Measurements from ENCODE around the gene ELOF1.

ELOF1 gene

DNA sequence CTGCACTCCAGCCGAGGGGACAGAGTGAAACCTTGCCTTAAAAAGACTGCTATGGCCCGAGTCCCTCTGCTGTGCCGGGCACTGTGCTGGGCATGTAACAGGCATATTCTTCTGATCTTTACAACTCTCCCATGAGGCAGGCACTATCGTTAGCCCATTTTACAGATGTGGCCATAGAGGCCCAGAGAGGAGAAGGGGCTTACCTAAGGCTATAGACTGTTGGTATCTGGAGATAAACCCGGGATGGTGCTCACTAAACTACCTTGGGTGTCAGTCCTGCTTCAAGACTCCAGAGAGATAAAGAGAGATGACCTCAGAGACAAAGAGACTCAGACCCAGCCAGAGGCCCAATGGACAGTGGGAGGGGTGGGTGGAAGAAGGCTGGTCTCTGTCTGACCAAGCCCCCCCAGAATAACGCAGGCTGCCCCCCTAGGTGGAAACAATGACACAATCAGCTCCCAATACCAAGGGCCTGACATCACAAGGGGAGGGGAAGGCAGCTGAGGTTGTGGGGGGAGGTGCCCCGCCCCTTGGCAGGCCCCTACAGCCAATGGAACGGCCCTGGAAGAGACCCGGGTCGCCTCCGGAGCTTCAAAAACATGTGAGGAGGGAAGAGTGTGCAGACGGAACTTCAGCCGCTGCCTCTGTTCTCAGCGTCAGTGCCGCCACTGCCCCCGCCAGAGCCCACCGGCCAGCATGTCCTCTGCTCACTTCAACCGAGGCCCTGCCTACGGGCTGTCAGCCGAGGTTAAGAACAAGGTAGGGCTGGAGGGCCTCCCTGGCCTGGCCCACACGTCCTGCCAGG is 20.6 kb downstream of the ELOF1 start, which contains the start of gene CNN1:
Gene CNN1 (plus strand): TSS at position 620 of the 805 bp plus-strand sequence. CDS start 77 bp downstream, at position 697.
- no peaks in the 10 kb centered on the region for H3K36me3 ChIP-seq (ENCODE audit: control insufficient read depth in 4 of 4, insufficient read depth in 4 of 4, low read length in 3 of 4)
- no peak within 1 kb of the TSS for H3K27ac ChIP-seq (ENCODE audit: insufficient read depth in 1 of 2, low read depth in 1 of 2, low read length in 2 of 2, poor library complexity in 1 of 2, severe bottlenecking in 2 of 2)
- peaks cover 0 to 39% (median 10%) of the 10 kb centered on the region in 5 experiments for H3K27me3 ChIP-seq (replicated peaks in 2 of 5; ENCODE audit: control insufficient read depth in 4 of 5, insufficient read depth in 5 of 5, low read length in 4 of 5)
- peaks cover 2 to 14% (median 8%) of the 10 kb centered on the region in 4 experiments for H3K4me1 ChIP-seq (ENCODE audit: control extremely low read depth in 1 of 4, control insufficient read depth in 4 of 4, insufficient read depth in 4 of 4, low read length in 3 of 4)
- 17% methylated on average over 17 of the region's 21 CpGs for WGBS (ENCODE audit: insufficient coverage)
- peak; percentile 31 to 72 (median 52) for DNase-seq
- H3K9me3 ChIP-seq (ENCODE audit: control extremely low read depth in 1 of 5, control insufficient read depth in 4 of 5, insufficient read depth in 2 of 5, low read depth in 1 of 5, low read length in 4 of 5): no peaks in the 10 kb centered on the region
- peak within 1 kb of the TSS in 1 of 7 experiments; percentile 11 for H3K4me3 ChIP-seq (ENCODE audit: control insufficient read depth in 1 of 7, extremely low read depth in 1 of 7, insufficient read depth in 4 of 7, low read depth in 2 of 7, low read length in 6 of 7)
- ChIA-PET CTCF (interaction anchor here (0.7 kb wide), 1 partner anchor 20 kb away, joined by 3 read pairs; the partner anchor contains the start of gene ELOF1), POLR2A (interaction anchor here (0.5 to 0.6 kb wide), 3 partner anchors 9 to 42 kb away, joined by 3 to 4 read pairs (median 3); partner anchors contain the start of gene ECSIT)

DNA sequence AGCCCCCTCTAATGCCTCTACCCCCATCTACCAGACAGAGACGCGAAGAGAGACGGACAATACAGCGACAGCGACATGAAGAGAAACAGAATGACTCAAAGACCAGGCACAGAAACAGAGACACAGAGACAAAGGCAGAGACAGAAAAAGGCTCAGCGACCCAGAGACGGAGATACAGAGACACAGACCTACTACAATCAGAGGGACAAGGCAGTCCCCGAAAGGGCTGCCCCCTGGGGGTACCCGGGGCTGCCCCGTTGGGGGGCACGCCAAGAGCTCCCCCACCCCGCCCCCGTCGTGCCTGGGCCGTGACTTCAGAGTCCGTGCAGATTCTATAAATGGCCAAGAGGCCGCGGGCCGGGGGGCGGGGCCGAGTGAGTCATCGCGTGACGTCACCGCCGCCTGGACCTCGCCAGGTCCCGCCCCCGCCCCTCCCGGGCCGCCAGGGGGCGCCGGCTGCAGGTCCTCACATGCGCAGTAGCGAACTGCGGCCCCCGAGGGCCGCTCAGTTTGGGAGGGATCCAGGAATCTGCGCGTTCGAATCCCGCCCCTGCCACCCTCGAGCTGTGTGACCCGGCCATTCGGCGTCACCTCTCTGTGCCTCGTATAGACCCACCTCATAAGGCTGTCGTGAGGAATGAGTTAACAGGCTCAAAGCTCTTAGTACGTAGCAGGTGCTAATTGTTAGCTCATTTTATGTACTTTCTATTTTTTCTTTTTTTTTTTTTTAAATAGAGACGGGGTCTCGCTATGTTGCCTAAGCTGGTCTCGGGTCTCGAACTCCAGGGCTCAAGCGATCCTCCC is 23.0 kb downstream of the ELOF1 start:
- 14% methylated on average over 49 of the region's 54 CpGs for WGBS (ENCODE audit: insufficient coverage)

DNA sequence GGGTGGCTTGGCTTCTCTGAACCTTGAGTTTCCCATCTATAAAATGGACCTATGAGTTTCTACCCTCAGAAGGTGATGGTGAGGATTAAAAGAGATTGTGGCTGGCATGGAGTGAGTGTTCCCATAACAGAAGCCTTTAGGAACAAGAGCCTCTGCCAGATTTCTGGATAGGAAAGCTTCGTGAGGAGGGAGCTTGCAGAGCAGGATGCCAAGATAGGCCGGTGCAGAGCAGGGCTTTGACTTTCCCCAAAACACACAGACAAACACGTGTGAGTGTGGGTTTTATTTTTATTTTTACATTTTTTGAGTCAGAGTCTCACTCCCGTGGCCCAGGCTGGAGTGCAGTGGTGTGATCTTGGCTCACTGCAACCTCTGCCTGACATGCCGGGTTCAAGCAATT is 24.1 kb downstream of the ELOF1 start:
- Histone ChIP-seq H3K4me3 (ENCODE audit: control insufficient read depth in 1 of 7, extremely low read depth in 1 of 7, insufficient read depth in 4 of 7, low read depth in 2 of 7, low read length in 6 of 7) (no peak overlapping the region), H3K27ac (ENCODE audit: insufficient read depth in 1 of 2, low read depth in 1 of 2, low read length in 2 of 2, poor library complexity in 1 of 2, severe bottlenecking in 2 of 2) (no peak overlapping the region), H3K9me3 (ENCODE audit: control extremely low read depth in 1 of 5, control insufficient read depth in 4 of 5, insufficient read depth in 2 of 5, low read depth in 1 of 5, low read length in 4 of 5) (no peaks in the 10 kb centered on the region), H3K27me3 (replicated peaks in 2 of 5; ENCODE audit: control insufficient read depth in 4 of 5, insufficient read depth in 5 of 5, low read length in 4 of 5) (peaks cover 0 to 26% (median 7%) of the 10 kb centered on the region in 5 experiments), H3K4me1 (ENCODE audit: control extremely low read depth in 1 of 4, control insufficient read depth in 4 of 4, insufficient read depth in 4 of 4, low read length in 3 of 4) (peaks cover 2 to 14% (median 8%) of the 10 kb centered on the region in 4 experiments), H3K36me3 (ENCODE audit: control insufficient read depth in 4 of 4, insufficient read depth in 4 of 4, low read length in 3 of 4) (no peaks in the 10 kb centered on the region)
- ChIA-PET CTCF (no interaction called here), POLR2A (no interaction called here)
- no peak for DNase-seq
- 91% methylated on average over 3 of the region's 5 CpGs for WGBS (ENCODE audit: insufficient coverage)

More for the DNA sequence above, 23.0 kb downstream of the ELOF1 start:
- POLR2A ChIA-PET: interaction anchor here (0.6 kb wide), 2 partner anchors 17 to 52 kb away, joined by 3 read pairs; no protein-coding TSS in a partner anchor
- peaks cover 0 to 36% (median 8%) of the 10 kb centered on the region in 5 experiments for H3K27me3 ChIP-seq (replicated peaks in 2 of 5; ENCODE audit: control insufficient read depth in 4 of 5, insufficient read depth in 5 of 5, low read length in 4 of 5)
- CTCF ChIA-PET: interaction anchor here (0.6 to 2.0 kb wide), 9 partner anchors 9 to 1934 kb away, joined by 3 to 8 read pairs (median 4); partner anchors contain the start of gene ELOF1
- peak overlapping the region in 1 of 2 experiments; percentile 29 for H3K27ac ChIP-seq (ENCODE audit: insufficient read depth in 1 of 2, low read depth in 1 of 2, low read length in 2 of 2, poor library complexity in 1 of 2, severe bottlenecking in 2 of 2)
- H3K4me1 ChIP-seq (ENCODE audit: control extremely low read depth in 1 of 4, control insufficient read depth in 4 of 4, insufficient read depth in 4 of 4, low read length in 3 of 4): peaks cover 2 to 14% (median 8%) of the 10 kb centered on the region in 4 experiments
- H3K36me3 ChIP-seq (ENCODE audit: control insufficient read depth in 4 of 4, insufficient read depth in 4 of 4, low read length in 3 of 4): no peaks in the 10 kb centered on the region
- H3K9me3 ChIP-seq (ENCODE audit: control extremely low read depth in 1 of 5, control insufficient read depth in 4 of 5, insufficient read depth in 2 of 5, low read depth in 1 of 5, low read length in 4 of 5): no peaks in the 10 kb centered on the region
- peak overlapping the region in 6 of 7 experiments; percentile 13 to 57 (median 33) for H3K4me3 ChIP-seq (ENCODE audit: control insufficient read depth in 1 of 7, extremely low read depth in 1 of 7, insufficient read depth in 4 of 7, low read depth in 2 of 7, low read length in 6 of 7)
- peak; percentile 83 to 88 (median 87) for DNase-seq

DNA sequence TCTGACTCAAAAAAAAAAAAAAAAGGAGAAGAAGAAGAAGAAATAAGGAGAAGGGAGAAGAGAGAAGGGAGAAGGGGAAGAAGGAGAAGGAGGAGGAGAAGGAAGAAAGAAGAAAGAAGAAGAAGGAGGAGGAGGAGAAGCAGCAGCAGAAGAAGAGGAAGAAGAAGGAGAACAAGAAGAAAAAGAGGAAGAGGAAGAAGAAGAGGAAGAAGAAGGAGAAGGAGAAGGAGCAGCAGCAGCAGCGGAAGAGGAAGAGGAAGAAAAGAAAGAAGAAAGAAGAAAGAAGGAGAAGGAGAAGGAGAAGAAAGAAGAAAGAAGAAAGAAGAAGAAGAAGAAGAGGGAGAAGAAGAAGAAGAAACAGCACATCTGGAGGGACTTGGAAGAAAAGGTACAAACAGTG is 24.5 kb downstream of the ELOF1 start:
- Histone ChIP-seq H3K4me3 (ENCODE audit: control insufficient read depth in 1 of 7, extremely low read depth in 1 of 7, insufficient read depth in 4 of 7, low read depth in 2 of 7, low read length in 6 of 7) (no peak overlapping the region), H3K27me3 (replicated peaks in 2 of 5; ENCODE audit: control insufficient read depth in 4 of 5, insufficient read depth in 5 of 5, low read length in 4 of 5) (peaks cover 0 to 21% (median 7%) of the 10 kb centered on the region in 5 experiments), H3K27ac (ENCODE audit: insufficient read depth in 1 of 2, low read depth in 1 of 2, low read length in 2 of 2, poor library complexity in 1 of 2, severe bottlenecking in 2 of 2) (no peak overlapping the region), H3K36me3 (ENCODE audit: control insufficient read depth in 4 of 4, insufficient read depth in 4 of 4, low read length in 3 of 4) (no peaks in the 10 kb centered on the region), H3K4me1 (ENCODE audit: control extremely low read depth in 1 of 4, control insufficient read depth in 4 of 4, insufficient read depth in 4 of 4, low read length in 3 of 4) (peaks cover 2 to 14% (median 8%) of the 10 kb centered on the region in 4 experiments), H3K9me3 (ENCODE audit: control extremely low read depth in 1 of 5, control insufficient read depth in 4 of 5, insufficient read depth in 2 of 5, low read depth in 1 of 5, low read length in 4 of 5) (no peaks in the 10 kb centered on the region)
- 17% methylated on average over 1 of the region's 1 CpG for WGBS (ENCODE audit: insufficient coverage)
- POLR2A ChIA-PET: no interaction called here
- CTCF ChIA-PET: no interaction called here
- no peak for DNase-seq

DNA sequence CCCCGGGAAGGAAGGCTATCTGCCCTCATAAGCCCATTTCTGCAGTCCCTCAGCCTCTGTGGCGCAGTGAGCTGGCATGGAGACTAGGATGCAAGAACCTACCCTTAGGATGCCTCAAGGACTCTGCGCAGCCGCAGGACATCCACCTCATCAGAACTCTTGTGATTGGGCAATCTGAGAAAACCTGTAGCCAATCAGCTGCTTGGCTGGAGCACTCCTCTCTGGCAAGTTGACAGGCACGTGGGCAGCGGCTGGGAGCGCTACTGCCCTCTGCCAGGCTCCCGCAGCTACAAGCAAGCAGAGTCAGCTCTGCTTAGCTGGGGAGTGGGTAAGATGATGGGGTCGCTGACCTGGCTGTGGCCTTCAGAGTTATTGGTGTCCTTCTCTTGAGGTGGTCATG is 28.6 kb downstream of the ELOF1 start:
- ChIA-PET POLR2A (interaction anchor here (0.6 kb wide), 1 partner anchor 115 kb away, joined by 3 read pairs; no protein-coding TSS in a partner anchor), CTCF (no interaction called here)
- no peak overlapping the region for H3K27ac ChIP-seq (ENCODE audit: insufficient read depth in 1 of 2, low read depth in 1 of 2, low read length in 2 of 2, poor library complexity in 1 of 2, severe bottlenecking in 2 of 2)
- no peaks in the 10 kb centered on the region for H3K36me3 ChIP-seq (ENCODE audit: control insufficient read depth in 4 of 4, insufficient read depth in 4 of 4, low read length in 3 of 4)
- no peaks in the 10 kb centered on the region for H3K9me3 ChIP-seq (ENCODE audit: control extremely low read depth in 1 of 5, control insufficient read depth in 4 of 5, insufficient read depth in 2 of 5, low read depth in 1 of 5, low read length in 4 of 5)
- DNase-seq: peak; percentile 87 to 92 (median 88)
- H3K4me3 ChIP-seq (ENCODE audit: control insufficient read depth in 1 of 7, extremely low read depth in 1 of 7, insufficient read depth in 4 of 7, low read depth in 2 of 7, low read length in 6 of 7): no peak overlapping the region
- 53% methylated on average over 4 of the region's 9 CpGs for WGBS (ENCODE audit: insufficient coverage)
- peaks cover 0 to 1% (median 0%) of the 10 kb centered on the region in 5 experiments for H3K27me3 ChIP-seq (replicated peaks in 2 of 5; ENCODE audit: control insufficient read depth in 4 of 5, insufficient read depth in 5 of 5, low read length in 4 of 5)
- peaks cover 3 to 13% (median 10%) of the 10 kb centered on the region in 4 experiments for H3K4me1 ChIP-seq (ENCODE audit: control extremely low read depth in 1 of 4, control insufficient read depth in 4 of 4, insufficient read depth in 4 of 4, low read length in 3 of 4)

DNA sequence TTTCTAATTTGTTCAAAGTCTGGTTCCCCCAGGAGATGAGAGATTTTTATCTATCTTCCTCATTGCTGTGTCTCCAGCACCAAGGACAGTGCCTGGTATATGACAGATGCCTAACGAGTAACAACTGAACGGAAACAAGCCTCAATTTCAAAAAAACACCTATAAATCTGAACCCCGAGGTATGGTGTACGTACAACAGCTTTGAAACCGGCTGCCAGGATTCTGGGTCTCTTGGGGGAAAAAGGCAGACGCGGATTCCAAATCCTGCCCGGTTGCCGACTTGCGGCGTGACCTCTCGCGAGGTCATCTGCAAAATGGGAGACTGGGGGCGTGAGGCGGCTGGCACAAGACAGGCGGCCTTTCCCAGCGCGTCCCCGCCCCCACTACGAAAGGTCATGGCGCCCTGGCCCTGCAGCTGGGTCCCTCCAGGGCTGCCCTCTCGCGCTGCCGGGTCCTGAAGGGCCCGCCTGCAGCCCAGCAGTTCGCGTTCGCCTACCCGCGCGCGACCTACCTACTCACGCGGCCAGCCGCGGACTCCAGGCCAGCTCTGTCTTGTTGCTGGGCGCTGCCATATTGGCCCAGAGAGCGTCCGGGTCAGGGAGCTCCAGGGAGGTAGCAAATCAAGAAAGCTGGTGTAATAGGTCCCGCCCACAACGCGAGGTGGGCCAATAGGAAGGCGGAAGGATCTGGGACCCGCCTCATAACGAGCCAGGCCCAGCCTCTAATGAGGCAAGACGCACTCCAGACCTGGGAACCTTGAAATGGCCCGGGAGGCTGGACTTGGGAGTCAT is 30.3 kb downstream of the ELOF1 start, which contains the start of gene ECSIT:
Gene ECSIT (minus strand): TSS at position 584 of the 791 bp plus-strand sequence. CDS start 9,964 bp downstream, outside the sequence.
- peak; percentile 97 to 98 (median 98) for DNase-seq
- H3K27ac ChIP-seq (ENCODE audit: insufficient read depth in 1 of 2, low read depth in 1 of 2, low read length in 2 of 2, poor library complexity in 1 of 2, severe bottlenecking in 2 of 2): peak within 1 kb of the TSS in 1 of 2 experiments; percentile 79
- ChIA-PET POLR2A (interaction anchor here (0.5 to 0.9 kb wide), 3 partner anchors 10 to 1218 kb away, joined by 3 to 4 read pairs (median 3); no protein-coding TSS in a partner anchor), CTCF (interaction anchor here (0.8 to 1.8 kb wide), 3 partner anchors 12 to 30 kb away, joined by 3 to 4 read pairs (median 4); no protein-coding TSS in a partner anchor)
- peak within 1 kb of the TSS; percentile 88 to 96 (median 92) for H3K4me3 ChIP-seq (ENCODE audit: control insufficient read depth in 1 of 7, extremely low read depth in 1 of 7, insufficient read depth in 4 of 7, low read depth in 2 of 7, low read length in 6 of 7)
- H3K4me1 ChIP-seq (ENCODE audit: control extremely low read depth in 1 of 4, control insufficient read depth in 4 of 4, insufficient read depth in 4 of 4, low read length in 3 of 4): peaks cover 3 to 13% (median 10%) of the 10 kb centered on the region in 4 experiments
- WGBS (ENCODE audit: insufficient coverage): under 1% methylated on average over 46 of the region's 47 CpGs
- H3K27me3 ChIP-seq (replicated peaks in 2 of 5; ENCODE audit: control insufficient read depth in 4 of 5, insufficient read depth in 5 of 5, low read length in 4 of 5): peaks cover 0 to 1% (median 0%) of the 10 kb centered on the region in 5 experiments
- peaks cover 0 to 1% (median 0%) of the 10 kb centered on the region in 4 experiments for H3K36me3 ChIP-seq (ENCODE audit: control insufficient read depth in 4 of 4, insufficient read depth in 4 of 4, low read length in 3 of 4)
- no peaks in the 10 kb centered on the region for H3K9me3 ChIP-seq (ENCODE audit: control extremely low read depth in 1 of 5, control insufficient read depth in 4 of 5, insufficient read depth in 2 of 5, low read depth in 1 of 5, low read length in 4 of 5)
